HEK293 (cell line): Measurements from ENCODE around the gene ARTN.

Source experiments
- GLIS2 ChIP-seq: fragments of 450-650 bp; formaldehyde crosslinking; IDR thresholded peaks from 2 replicates; pipeline ENCODE4 v1.5.1; 2016; ENCODE audit warnings: missing biosample characterization, missing genetic modification characterization
- IKZF3 ChIP-seq: fragments of 450-650 bp; IDR thresholded peaks from 2 replicates; pipeline ENCODE4 v1.5.0; 2018; ENCODE audit warnings: missing biosample characterization, mild to moderate bottlenecking, missing genetic modification characterization, moderate library complexity
- KLF16 ChIP-seq: fragments of 450-650 bp; formaldehyde crosslinking; IDR thresholded peaks from 2 replicates; pipeline ENCODE4 v1.5.1; 2017; ENCODE audit warnings: missing biosample characterization, missing genetic modification characterization
- KLF7 ChIP-seq: fragments of 450-650 bp; formaldehyde crosslinking; IDR thresholded peaks from 2 replicates; pipeline ENCODE4 v1.5.1; 2016; ENCODE audit warnings: missing biosample characterization, missing genetic modification characterization, borderline replicate concordance
- KLF9 ChIP-seq: fragments of 450-650 bp; formaldehyde crosslinking; IDR thresholded peaks from 2 replicates; pipeline ENCODE4 v1.5.1; 2016; ENCODE audit warnings: missing biosample characterization, missing genetic modification characterization, low read depth
- MZF1 ChIP-seq: fragments of 450-650 bp; formaldehyde crosslinking; IDR thresholded peaks from 2 replicates; pipeline ENCODE4 v1.5.1; 2017; ENCODE audit warnings: missing biosample characterization, missing genetic modification characterization, borderline replicate concordance
- REPIN1 ChIP-seq: fragments of 450-650 bp; formaldehyde crosslinking; IDR thresholded peaks from 2 replicates; pipeline ENCODE4 v1.5.1; 2017; ENCODE audit warnings: missing biosample characterization, missing genetic modification characterization, low read depth
- ZBTB11 ChIP-seq: fragments of 450-650 bp; formaldehyde crosslinking; conservative IDR thresholded peaks from 2 replicates; pipeline ENCODE4 v1.5.1; 2016; ENCODE audit warnings: low read depth, missing biosample characterization, missing genetic modification characterization
- ZBTB8A ChIP-seq: fragments of 450-650 bp; formaldehyde crosslinking; IDR thresholded peaks from 2 replicates; pipeline ENCODE4 v1.5.1; 2016; ENCODE audit warnings: missing biosample characterization, missing genetic modification characterization
- ZIC2 ChIP-seq: fragments of 450-650 bp; formaldehyde crosslinking; IDR thresholded peaks from 2 replicates; pipeline ENCODE4 v1.5.1; 2016; ENCODE audit warnings: missing biosample characterization, missing genetic modification characterization
- ZNF169 ChIP-seq: fragments of 450-650 bp; formaldehyde crosslinking; IDR thresholded peaks from 2 replicates; pipeline ENCODE4 v1.5.1; 2016; ENCODE audit warnings: missing biosample characterization, missing genetic modification characterization
- ZNF175 ChIP-seq: fragments of 450-650 bp; formaldehyde crosslinking; IDR thresholded peaks from 2 replicates; pipeline ENCODE4 v1.5.1; 2016; ENCODE audit warnings: missing biosample characterization, missing genetic modification characterization
- ZNF341 ChIP-seq: fragments of 450-650 bp; formaldehyde crosslinking; IDR thresholded peaks from 2 replicates; pipeline ENCODE4; 2016; ENCODE audit warnings: low read depth, missing biosample characterization, missing genetic modification characterization
- ZNF449 ChIP-seq: fragments of 450-650 bp; formaldehyde crosslinking; IDR thresholded peaks from 2 replicates; pipeline ENCODE4 v1.5.1; 2017; ENCODE audit warnings: missing biosample characterization, mild to moderate bottlenecking, missing genetic modification characterization, moderate library complexity
- ZNF510 ChIP-seq: fragments of 450-650 bp; formaldehyde crosslinking; IDR thresholded peaks from 2 replicates; pipeline ENCODE4 v1.5.1; 2018; ENCODE audit warnings: mild to moderate bottlenecking, missing genetic modification characterization, missing biosample characterization; ENCODE audit not compliant: insufficient replicate concordance
- ZNF785 ChIP-seq: fragments of 450-650 bp; formaldehyde crosslinking; IDR thresholded peaks from 2 replicates; pipeline ENCODE4 v1.5.1; 2016; ENCODE audit warnings: missing biosample characterization, missing genetic modification characterization
- ZSCAN30 ChIP-seq: fragments of 450-650 bp; IDR thresholded peaks from 2 replicates; pipeline ENCODE4 v1.5.1; 2018; ENCODE audit warnings: missing biosample characterization, mild to moderate bottlenecking, missing genetic modification characterization, moderate library complexity
- TF ChIP-seq, protein P1 (sequence below): fragments of 450-650 bp; formaldehyde crosslinking; conservative IDR thresholded peaks from 2 replicates; pipeline ENCODE4 v1.5.1; 2016; ENCODE audit warnings: low read depth, missing biosample characterization, missing genetic modification characterization
- TF ChIP-seq, protein P2 (sequence below): fragments of 450-650 bp; formaldehyde crosslinking; IDR thresholded peaks from 2 replicates; pipeline ENCODE4 v1.5.1; 2016; ENCODE audit warnings: missing biosample characterization, missing genetic modification characterization
- TF ChIP-seq, protein P3 (sequence below): fragments of 450-650 bp; formaldehyde crosslinking; optimal IDR thresholded peaks from 2 replicates; pipeline ENCODE3; 2016; ENCODE audit warnings: missing biosample characterization, mild to moderate bottlenecking, missing genetic modification characterization
- TF ChIP-seq, protein P4 (sequence below): fragments of 450-650 bp; formaldehyde crosslinking; IDR thresholded peaks from 2 replicates; pipeline ENCODE4 v1.5.1; 2016; ENCODE audit warnings: missing biosample characterization, missing genetic modification characterization

The ARTN gene

GRCh38 chr1:43885279-43885801, 48.3 kb upstream of the ARTN start (continued):
- TF ChIP-seq ZNF510, result no peak
- TF ChIP-seq ZNF785 (tag by site-specific recombination), result no peak
- TF ChIP-seq IKZF3 (tag by site-specific recombination), result peak; percentile 78
- TF ChIP-seq REPIN1 (tag by site-specific recombination), result no peak
- TF ChIP-seq ZIC2, result peak; percentile 73
- TF ChIP-seq KLF7, result peak; percentile 47; the same call in 1 of the 2 replicates
- TF ChIP-seq ZNF341, result peak; percentile 40
- TF ChIP-seq GLIS2 (tag by site-specific recombination), result peak; percentile 73; the same call in 1 of the 2 replicates
- TF ChIP-seq, protein P1, sequence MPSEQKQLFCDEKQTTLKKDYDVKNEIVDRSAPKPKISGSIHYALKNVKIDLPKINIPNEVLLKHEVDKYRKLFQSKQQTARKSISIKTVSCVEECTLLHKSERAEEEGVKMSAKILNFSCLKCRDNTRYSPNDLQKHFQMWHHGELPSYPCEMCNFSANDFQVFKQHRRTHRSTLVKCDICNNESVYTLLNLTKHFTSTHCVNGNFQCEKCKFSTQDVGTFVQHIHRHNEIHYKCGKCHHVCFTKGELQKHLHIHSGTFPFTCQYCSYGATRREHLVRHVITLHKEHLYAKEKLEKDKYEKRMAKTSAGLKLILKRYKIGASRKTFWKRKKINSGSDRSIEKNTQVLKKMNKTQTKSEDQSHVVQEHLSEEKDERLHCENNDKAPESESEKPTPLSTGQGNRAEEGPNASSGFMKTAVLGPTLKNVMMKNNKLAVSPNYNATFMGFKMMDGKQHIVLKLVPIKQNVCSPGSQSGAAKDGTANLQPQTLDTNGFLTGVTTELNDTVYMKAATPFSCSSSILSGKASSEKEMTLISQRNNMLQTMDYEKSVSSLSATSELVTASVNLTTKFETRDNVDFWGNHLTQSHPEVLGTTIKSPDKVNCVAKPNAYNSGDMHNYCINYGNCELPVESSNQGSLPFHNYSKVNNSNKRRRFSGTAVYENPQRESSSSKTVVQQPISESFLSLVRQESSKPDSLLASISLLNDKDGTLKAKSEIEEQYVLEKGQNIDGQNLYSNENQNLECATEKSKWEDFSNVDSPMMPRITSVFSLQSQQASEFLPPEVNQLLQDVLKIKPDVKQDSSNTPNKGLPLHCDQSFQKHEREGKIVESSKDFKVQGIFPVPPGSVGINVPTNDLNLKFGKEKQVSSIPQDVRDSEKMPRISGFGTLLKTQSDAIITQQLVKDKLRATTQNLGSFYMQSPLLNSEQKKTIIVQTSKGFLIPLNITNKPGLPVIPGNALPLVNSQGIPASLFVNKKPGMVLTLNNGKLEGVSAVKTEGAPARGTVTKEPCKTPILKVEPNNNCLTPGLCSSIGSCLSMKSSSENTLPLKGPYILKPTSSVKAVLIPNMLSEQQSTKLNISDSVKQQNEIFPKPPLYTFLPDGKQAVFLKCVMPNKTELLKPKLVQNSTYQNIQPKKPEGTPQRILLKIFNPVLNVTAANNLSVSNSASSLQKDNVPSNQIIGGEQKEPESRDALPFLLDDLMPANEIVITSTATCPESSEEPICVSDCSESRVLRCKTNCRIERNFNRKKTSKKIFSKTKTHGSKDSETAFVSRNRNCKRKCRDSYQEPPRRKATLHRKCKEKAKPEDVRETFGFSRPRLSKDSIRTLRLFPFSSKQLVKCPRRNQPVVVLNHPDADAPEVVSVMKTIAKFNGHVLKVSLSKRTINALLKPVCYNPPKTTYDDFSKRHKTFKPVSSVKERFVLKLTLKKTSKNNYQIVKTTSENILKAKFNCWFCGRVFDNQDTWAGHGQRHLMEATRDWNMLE, result peak; percentile 50; the same call in 1 of the 2 replicates
- peak; percentile 71 for TF ChIP-seq KLF16 (tag by site-specific recombination)
- TF ChIP-seq KLF9 (tag by site-specific recombination), result peak; percentile 35; the same call in 1 of the 2 replicates
- no peak for TF ChIP-seq ZBTB11
- TF ChIP-seq, protein P2, sequence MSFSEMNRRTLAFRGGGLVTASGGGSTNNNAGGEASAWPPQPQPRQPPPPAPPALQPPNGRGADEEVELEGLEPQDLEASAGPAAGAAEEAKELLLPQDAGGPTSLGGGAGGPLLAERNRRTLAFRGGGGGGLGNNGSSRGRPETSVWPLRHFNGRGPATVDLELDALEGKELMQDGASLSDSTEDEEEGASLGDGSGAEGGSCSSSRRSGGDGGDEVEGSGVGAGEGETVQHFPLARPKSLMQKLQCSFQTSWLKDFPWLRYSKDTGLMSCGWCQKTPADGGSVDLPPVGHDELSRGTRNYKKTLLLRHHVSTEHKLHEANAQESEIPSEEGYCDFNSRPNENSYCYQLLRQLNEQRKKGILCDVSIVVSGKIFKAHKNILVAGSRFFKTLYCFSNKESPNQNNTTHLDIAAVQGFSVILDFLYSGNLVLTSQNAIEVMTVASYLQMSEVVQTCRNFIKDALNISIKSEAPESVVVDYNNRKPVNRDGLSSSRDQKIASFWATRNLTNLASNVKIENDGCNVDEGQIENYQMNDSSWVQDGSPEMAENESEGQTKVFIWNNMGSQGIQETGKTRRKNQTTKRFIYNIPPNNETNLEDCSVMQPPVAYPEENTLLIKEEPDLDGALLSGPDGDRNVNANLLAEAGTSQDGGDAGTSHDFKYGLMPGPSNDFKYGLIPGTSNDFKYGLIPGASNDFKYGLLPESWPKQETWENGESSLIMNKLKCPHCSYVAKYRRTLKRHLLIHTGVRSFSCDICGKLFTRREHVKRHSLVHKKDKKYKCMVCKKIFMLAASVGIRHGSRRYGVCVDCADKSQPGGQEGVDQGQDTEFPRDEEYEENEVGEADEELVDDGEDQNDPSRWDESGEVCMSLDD (tag by site-specific recombination), result peak; percentile 39; the same call in 1 of the 2 replicates
- no peak for TF ChIP-seq ZNF449 (tag by site-specific recombination)
- peak; percentile 47 for TF ChIP-seq ZBTB8A (tag by site-specific recombination)
- TF ChIP-seq ZNF169 (tag by site-specific recombination), result no peak
- TF ChIP-seq, protein P3, sequence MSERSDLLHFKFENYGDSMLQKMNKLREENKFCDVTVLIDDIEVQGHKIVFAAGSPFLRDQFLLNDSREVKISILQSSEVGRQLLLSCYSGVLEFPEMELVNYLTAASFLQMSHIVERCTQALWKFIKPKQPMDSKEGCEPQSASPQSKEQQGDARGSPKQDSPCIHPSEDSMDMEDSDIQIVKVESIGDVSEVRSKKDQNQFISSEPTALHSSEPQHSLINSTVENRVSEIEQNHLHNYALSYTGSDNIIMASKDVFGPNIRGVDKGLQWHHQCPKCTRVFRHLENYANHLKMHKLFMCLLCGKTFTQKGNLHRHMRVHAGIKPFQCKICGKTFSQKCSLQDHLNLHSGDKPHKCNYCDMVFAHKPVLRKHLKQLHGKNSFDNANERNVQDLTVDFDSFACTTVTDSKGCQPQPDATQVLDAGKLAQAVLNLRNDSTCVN (tag by site-specific recombination), result peak; percentile 21
- TF ChIP-seq ZSCAN30, result peak; percentile 59; the same call in 1 of the 2 replicates
- TF ChIP-seq ZNF175, result no peak
- TF ChIP-seq, protein P4, sequence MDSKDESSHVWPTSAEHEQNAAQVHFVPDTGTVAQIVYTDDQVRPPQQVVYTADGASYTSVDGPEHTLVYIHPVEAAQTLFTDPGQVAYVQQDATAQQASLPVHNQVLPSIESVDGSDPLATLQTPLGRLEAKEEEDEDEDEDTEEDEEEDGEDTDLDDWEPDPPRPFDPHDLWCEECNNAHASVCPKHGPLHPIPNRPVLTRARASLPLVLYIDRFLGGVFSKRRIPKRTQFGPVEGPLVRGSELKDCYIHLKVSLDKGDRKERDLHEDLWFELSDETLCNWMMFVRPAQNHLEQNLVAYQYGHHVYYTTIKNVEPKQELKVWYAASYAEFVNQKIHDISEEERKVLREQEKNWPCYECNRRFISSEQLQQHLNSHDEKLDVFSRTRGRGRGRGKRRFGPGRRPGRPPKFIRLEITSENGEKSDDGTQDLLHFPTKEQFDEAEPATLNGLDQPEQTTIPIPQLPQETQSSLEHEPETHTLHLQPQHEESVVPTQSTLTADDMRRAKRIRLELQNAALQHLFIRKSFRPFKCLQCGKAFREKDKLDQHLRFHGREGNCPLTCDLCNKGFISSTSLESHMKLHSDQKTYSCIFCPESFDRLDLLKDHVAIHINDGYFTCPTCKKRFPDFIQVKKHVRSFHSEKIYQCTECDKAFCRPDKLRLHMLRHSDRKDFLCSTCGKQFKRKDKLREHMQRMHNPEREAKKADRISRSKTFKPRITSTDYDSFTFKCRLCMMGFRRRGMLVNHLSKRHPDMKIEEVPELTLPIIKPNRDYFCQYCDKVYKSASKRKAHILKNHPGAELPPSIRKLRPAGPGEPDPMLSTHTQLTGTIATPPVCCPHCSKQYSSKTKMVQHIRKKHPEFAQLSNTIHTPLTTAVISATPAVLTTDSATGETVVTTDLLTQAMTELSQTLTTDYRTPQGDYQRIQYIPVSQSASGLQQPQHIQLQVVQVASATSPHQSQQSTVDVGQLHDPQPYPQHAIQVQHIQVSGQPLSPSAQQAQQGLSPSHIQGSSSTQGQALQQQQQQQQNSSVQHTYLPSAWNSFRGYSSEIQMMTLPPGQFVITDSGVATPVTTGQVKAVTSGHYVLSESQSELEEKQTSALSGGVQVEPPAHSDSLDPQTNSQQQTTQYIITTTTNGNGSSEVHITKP, result peak; percentile 64
- no peak for TF ChIP-seq MZF1 (tag by site-specific recombination)
